ENCODE results near the gene SH3PXD2B. TPM values are rescaled to one million over a fixed set of nuclear protein-coding genes. Genes with fewer than 3 reads are reported as not detected.
"Not testable (repeated sequence)": the region's sequence is repeated elsewhere in the genome, so short reads cannot be mapped to it uniquely, and the experiment has no call there.

Gene SH3PXD2B
- total RNA-seq, 1 donor from 2014 or later, result 74.1 TPM

DNA sequence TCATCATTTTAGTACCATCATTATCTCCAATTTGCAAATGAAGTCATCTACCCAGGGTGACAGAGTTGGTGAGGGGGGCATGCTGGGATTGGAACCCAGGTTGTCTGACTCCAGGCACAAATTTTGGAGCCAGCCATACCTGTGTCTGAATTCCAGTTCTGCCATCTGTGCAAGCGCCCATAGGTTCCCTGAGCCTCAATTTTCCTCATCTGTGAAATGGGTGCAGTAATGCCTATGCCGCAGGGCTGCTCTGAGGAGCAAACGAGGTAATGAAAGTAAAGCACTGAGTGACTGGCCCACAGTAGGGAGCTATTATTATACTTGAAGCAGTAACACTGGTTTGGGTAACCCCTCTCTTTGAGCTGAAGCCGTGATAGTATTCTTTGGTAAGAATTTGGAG is 49.6 kb downstream of the SH3PXD2B start:
- Mint-ChIP-seq H3K27ac (ENCODE audit: unreplicated experiment) (no peak overlapping the region), H3K4me3 (ENCODE audit: unreplicated experiment) (no peak overlapping the region), H3K4me1 (ENCODE audit: unreplicated experiment) (no peaks in the 10 kb centered on the region), H3K27me3 (ENCODE audit: unreplicated experiment) (peaks cover 6% of the 10 kb centered on the region), H3K9me3 (ENCODE audit: unreplicated experiment) (no peaks in the 10 kb centered on the region), H3K36me3 (ENCODE audit: low read depth, unreplicated experiment) (peaks cover 35% of the 10 kb centered on the region)
- no peak for DNase-seq (ENCODE audit: low spot score)
- TF ChIP-seq CTCF (IDR thresholded peaks at IDR 0.05; ENCODE audit: unreplicated experiment), result no peak

DNA sequence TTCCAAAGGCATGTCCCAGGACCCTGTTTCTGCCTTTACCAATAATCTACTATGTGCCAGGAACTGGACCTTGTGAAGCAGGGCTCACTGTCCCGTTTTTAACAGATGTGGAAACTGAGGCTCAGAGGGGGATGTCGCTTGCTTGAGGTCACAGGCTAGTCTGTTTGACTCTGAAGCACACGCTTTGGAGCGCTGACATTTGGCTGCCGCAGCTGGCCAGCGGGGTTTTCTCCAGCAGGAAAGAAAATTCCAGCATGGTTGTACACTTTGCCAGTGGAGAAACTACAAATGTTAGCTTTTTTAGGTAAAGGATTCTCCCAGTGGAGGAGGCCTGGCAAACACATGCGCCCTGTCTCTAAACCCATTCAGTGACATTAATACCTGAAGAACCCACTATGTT is 50.5 kb downstream of the SH3PXD2B start:
- no peak overlapping the region for H3K27ac Mint-ChIP-seq (ENCODE audit: unreplicated experiment)
- no peak for TF ChIP-seq CTCF (IDR thresholded peaks at IDR 0.05; ENCODE audit: unreplicated experiment)
- no peaks in the 10 kb centered on the region for H3K4me1 Mint-ChIP-seq (ENCODE audit: unreplicated experiment)
- H3K36me3 Mint-ChIP-seq (ENCODE audit: low read depth, unreplicated experiment), result peaks cover 44% of the 10 kb centered on the region
- H3K4me3 Mint-ChIP-seq (ENCODE audit: unreplicated experiment), result no peak overlapping the region
- H3K27me3 Mint-ChIP-seq (ENCODE audit: unreplicated experiment), result peaks cover 6% of the 10 kb centered on the region
- DNase-seq (ENCODE audit: low spot score), result no peak
- no peaks in the 10 kb centered on the region for H3K9me3 Mint-ChIP-seq (ENCODE audit: unreplicated experiment)

DNA sequence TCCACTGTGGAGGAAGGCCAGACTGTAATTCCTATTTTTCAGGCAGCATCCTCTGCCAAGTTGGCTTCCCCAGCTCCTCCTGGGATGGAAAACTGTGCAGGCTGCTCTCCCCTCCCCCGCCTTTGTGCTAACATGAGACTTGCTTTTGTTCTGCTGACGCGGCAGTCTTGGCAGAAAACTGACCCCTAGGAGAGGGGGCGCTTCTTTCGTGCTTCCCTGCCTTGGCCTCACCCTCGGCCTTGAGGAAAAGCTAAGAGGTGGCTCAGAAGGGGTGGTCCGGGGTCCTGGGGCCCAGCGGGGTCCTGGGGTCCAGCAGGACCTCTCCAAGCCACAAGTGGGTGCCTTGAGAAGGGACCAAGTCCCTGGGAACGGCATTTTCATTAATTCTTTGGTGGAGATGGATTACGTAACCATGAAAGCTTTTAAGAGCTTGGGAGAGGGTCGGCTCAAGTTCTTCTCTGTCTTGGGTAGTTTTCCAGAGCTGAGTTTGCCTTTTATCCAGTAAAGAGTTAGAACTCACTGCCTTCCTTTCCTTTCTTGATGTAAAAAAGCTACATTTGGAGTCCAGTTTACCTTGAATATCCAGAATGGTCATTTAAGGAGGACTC is 51.0 kb downstream of the SH3PXD2B start:
- peak overlapping the region; percentile 52 for H3K27ac Mint-ChIP-seq (ENCODE audit: unreplicated experiment)
- no peak for TF ChIP-seq CTCF (IDR thresholded peaks at IDR 0.05; ENCODE audit: unreplicated experiment)
- peaks cover 6% of the 10 kb centered on the region for H3K27me3 Mint-ChIP-seq (ENCODE audit: unreplicated experiment)
- DNase-seq (ENCODE audit: low spot score), result peak; percentile 11
- no peak overlapping the region for H3K4me3 Mint-ChIP-seq (ENCODE audit: unreplicated experiment)
- H3K36me3 Mint-ChIP-seq (ENCODE audit: low read depth, unreplicated experiment), result peaks cover 50% of the 10 kb centered on the region
- no peaks in the 10 kb centered on the region for H3K9me3 Mint-ChIP-seq (ENCODE audit: unreplicated experiment)
- no peaks in the 10 kb centered on the region for H3K4me1 Mint-ChIP-seq (ENCODE audit: unreplicated experiment)

GRCh38 chr5:172402531-172403188 is 51.7 kb downstream of the SH3PXD2B start:
- H3K36me3 Mint-ChIP-seq (ENCODE audit: low read depth, unreplicated experiment), result peaks cover 56% of the 10 kb centered on the region
- H3K4me3 Mint-ChIP-seq (ENCODE audit: unreplicated experiment), result peak overlapping the region; percentile 73
- no peaks in the 10 kb centered on the region for H3K4me1 Mint-ChIP-seq (ENCODE audit: unreplicated experiment)
- no peak for DNase-seq (ENCODE audit: low spot score)
- H3K9me3 Mint-ChIP-seq (ENCODE audit: unreplicated experiment), result no peaks in the 10 kb centered on the region
- H3K27ac Mint-ChIP-seq (ENCODE audit: unreplicated experiment), result no peak overlapping the region
- no peak for TF ChIP-seq CTCF (IDR thresholded peaks at IDR 0.05; ENCODE audit: unreplicated experiment)
- H3K27me3 Mint-ChIP-seq (ENCODE audit: unreplicated experiment), result peaks cover 6% of the 10 kb centered on the region

GRCh38 chr5:172402031-172402430 is 52.3 kb downstream of the SH3PXD2B start:
- H3K36me3 Mint-ChIP-seq (ENCODE audit: low read depth, unreplicated experiment), result peaks cover 62% of the 10 kb centered on the region
- H3K4me1 Mint-ChIP-seq (ENCODE audit: unreplicated experiment); DNase-seq (ENCODE audit: low spot score); H3K9me3 Mint-ChIP-seq (ENCODE audit: unreplicated experiment); H3K27ac Mint-ChIP-seq (ENCODE audit: unreplicated experiment); H3K27me3 Mint-ChIP-seq (ENCODE audit: unreplicated experiment): not testable (repeated sequence)
- peak overlapping the region; percentile 73 for H3K4me3 Mint-ChIP-seq (ENCODE audit: unreplicated experiment)

All from endothelial cell (in vitro differentiated cells).